H9 (cell line): Measurements from ENCODE around the gene GSK3A. TPM values are rescaled to one million over a fixed set of nuclear protein-coding genes. Genes with fewer than 3 reads are reported as not detected.

ENCODE experiments used
- DNase-seq: peaks from one replicate; pipeline ENCODE4 v3.0.0-alpha.2; 2017
- H2AFZ ChIP-seq: one replicate; pipeline ENCODE4 v1.6.1; 2013; ENCODE audit warnings: mild to moderate bottlenecking, low read length, control low read depth, moderate library complexity
- H2AK5ac ChIP-seq: 2 replicates; pipeline ENCODE4 v1.6.1; 2013; ENCODE audit warnings: low read length, control low read depth, mixed read lengths; ENCODE audit not compliant: insufficient read length
- H2BK120ac ChIP-seq: one replicate; pipeline ENCODE4 v1.6.1; 2013; ENCODE audit warnings: low read depth, mild to moderate bottlenecking, low read length, control low read depth, inconsistent platforms; ENCODE audit not compliant: poor library complexity, severe bottlenecking
- H2BK12ac ChIP-seq: 2 replicates; pipeline ENCODE4 v1.6.1; 2013; ENCODE audit warnings: low read length, control low read depth, mixed read lengths, low read depth; ENCODE audit not compliant: insufficient read length
- H2BK15ac ChIP-seq: 2 replicates; pipeline ENCODE4 v1.6.1; 2013; ENCODE audit warnings: low read depth, low read length, control low read depth
- H2BK20ac ChIP-seq: one replicate; pipeline ENCODE4 v1.6.1; 2013; ENCODE audit warnings: low read depth, mild to moderate bottlenecking, low read length, control low read depth, inconsistent platforms; ENCODE audit not compliant: poor library complexity, severe bottlenecking
- H2BK5ac ChIP-seq: 2 replicates; pipeline ENCODE4 v1.6.1; 2013; ENCODE audit warnings: low read length, control low read depth, mixed read lengths; ENCODE audit not compliant: insufficient read length
- H3K14ac ChIP-seq: 2 replicates; pipeline ENCODE4 v1.6.1; 2013; ENCODE audit warnings: low read length, control low read depth; ENCODE audit not compliant: insufficient read depth
- H3K18ac ChIP-seq: 2 replicates; pipeline ENCODE4 v1.6.1; 2013; ENCODE audit warnings: low read depth, mild to moderate bottlenecking, mixed read lengths, low read length, control low read depth; ENCODE audit not compliant: insufficient read length
- H3K23ac ChIP-seq: 2 replicates; pipeline ENCODE4 v1.6.1; 2013; ENCODE audit warnings: low read length, control low read depth, mixed read lengths, low read depth; ENCODE audit not compliant: insufficient read length
- H3K23me2 ChIP-seq: 2 replicates; pipeline ENCODE4 v1.6.1; 2013; ENCODE audit warnings: low read depth, mild to moderate bottlenecking, mixed read lengths, low read length, control low read depth; ENCODE audit not compliant: insufficient read length, poor library complexity, severe bottlenecking
- H3K27ac ChIP-seq: 2 replicates; pipeline ENCODE4 v1.5.1; 2013; ENCODE audit warnings: low read length, control low read depth, mixed read lengths, low read depth; ENCODE audit not compliant: insufficient read length
- H3K27me3 ChIP-seq: 2 replicates; pipeline ENCODE4 v1.6.1; 2013; ENCODE audit warnings: low read length, control low read depth, inconsistent platforms; ENCODE audit not compliant: insufficient read depth
- H3K4ac ChIP-seq: 2 replicates; pipeline ENCODE4 v1.6.1; 2013; ENCODE audit warnings: low read depth, mild to moderate bottlenecking, control low read depth, inconsistent platforms, low read length, moderate library complexity
- H3K4me1 ChIP-seq: 2 replicates; pipeline ENCODE4 v1.6.1; 2013; ENCODE audit warnings: low read length, control low read depth, inconsistent platforms; ENCODE audit not compliant: insufficient read depth
- H3K4me2 ChIP-seq: 2 replicates; pipeline ENCODE4 v1.6.1; 2013; ENCODE audit warnings: low read length, control low read depth, mixed read lengths; ENCODE audit not compliant: insufficient read length, insufficient read depth
- H3K56ac ChIP-seq: 2 replicates; pipeline ENCODE4 v1.6.1; 2013; ENCODE audit warnings: low read depth, mild to moderate bottlenecking, mixed read lengths, low read length, control low read depth; ENCODE audit not compliant: insufficient read length
- H3K79me1 ChIP-seq: 2 replicates; pipeline ENCODE4 v1.6.1; 2013; ENCODE audit warnings: low read depth, mild to moderate bottlenecking, moderate library complexity, low read length, control low read depth, inconsistent platforms; ENCODE audit not compliant: insufficient read depth, poor library complexity, severe bottlenecking
- H3K79me2 ChIP-seq: 2 replicates; pipeline ENCODE4 v1.6.1; 2013; ENCODE audit warnings: low read length, control low read depth, inconsistent platforms; ENCODE audit not compliant: insufficient read depth
- H3K9ac ChIP-seq: 2 replicates; pipeline ENCODE4 v1.6.1; 2013; ENCODE audit warnings: low read length, control low read depth, mixed read lengths; ENCODE audit not compliant: insufficient read length; ENCODE audit errors: extremely low read depth
- H3K9me3 ChIP-seq: one replicate; pipeline ENCODE4 v1.6.1; 2013; ENCODE audit warnings: low read depth, low read length, inconsistent platforms; ENCODE audit not compliant: control insufficient read depth
- H3T11ph ChIP-seq: one replicate; pipeline ENCODE4 v1.6.1; 2013; ENCODE audit warnings: mild to moderate bottlenecking, low read length, control low read depth, inconsistent platforms
- H4K20me1 ChIP-seq: one replicate; pipeline ENCODE4 v1.6.1; 2013; ENCODE audit not compliant: control insufficient read depth, insufficient read length, insufficient read depth
- H4K5ac ChIP-seq: 2 replicates; pipeline ENCODE4 v1.6.1; 2013; ENCODE audit warnings: low read depth, mild to moderate bottlenecking, mixed read lengths, low read length, control low read depth; ENCODE audit not compliant: insufficient read length
- H4K8ac ChIP-seq: replicated peaks from 2 replicates; pipeline ENCODE4 v1.6.1; 2013; ENCODE audit warnings: low read length, control low read depth, mixed read lengths, low read depth; ENCODE audit not compliant: insufficient read length
- H4K91ac ChIP-seq: 2 replicates; pipeline ENCODE4 v1.6.1; 2013; ENCODE audit warnings: low read depth, mild to moderate bottlenecking, moderate library complexity, mixed read lengths, low read length, control low read depth; ENCODE audit not compliant: insufficient read length
- H3K27ac Mint-ChIP-seq, 3 experiments: 2 replicates in 2 of 3; 3 replicates in 1 of 3; pipeline ENCODE4 v1.8.0; 2020 to 2021; ENCODE audit warnings: mixed read lengths in 3 of 3, mild to moderate bottlenecking in 1 of 3, moderate library complexity in 1 of 3
- H3K27me3 Mint-ChIP-seq: 2 replicates; pipeline ENCODE4 v1.8.0; 2021; ENCODE audit warnings: low read depth, mild to moderate bottlenecking, moderate library complexity, mixed read lengths
- H3K36me3 Mint-ChIP-seq, 3 experiments: 2 replicates in 2 of 3; 3 replicates in 1 of 3; pipeline ENCODE4 v1.8.0; 2020 to 2021; ENCODE audit warnings: low read depth in 3 of 3, mixed read lengths in 3 of 3; ENCODE audit not compliant: insufficient read depth in 1 of 3
- H3K4me1 Mint-ChIP-seq, 2 experiments: 2 replicates each; pipeline ENCODE4 v1.8.0; 2020; ENCODE audit warnings: mixed read lengths in 2 of 2
- H3K4me3 Mint-ChIP-seq, 2 experiments: 2 replicates in 1 of 2; 3 replicates in 1 of 2; pipeline ENCODE4 v1.8.0; 2020 to 2021; ENCODE audit warnings: mild to moderate bottlenecking in 2 of 2, mixed read lengths in 2 of 2, moderate library complexity in 1 of 2
- H3K9me3 Mint-ChIP-seq, 2 experiments: 2 replicates in 1 of 2; 3 replicates in 1 of 2; pipeline ENCODE4 v1.8.0; 2020; ENCODE audit warnings: mild to moderate bottlenecking in 2 of 2, mixed read lengths in 2 of 2, moderate library complexity in 1 of 2
- CTCF ChIP-seq: fragments of 200-600 bp; sonication (generic); conservative IDR thresholded peaks from 3 replicates; pipeline ENCODE4 v1.8.0; 2021; ENCODE audit warnings: antibody characterized with exemption, mild to moderate bottlenecking
- WGBS: extraction: QIAGEN DNeasy Blood & Tissue Kit; methylation state at CpG from one replicate; pipeline ENCODE4 v1.1.7; 2013; ENCODE audit warnings: missing lambda C conversion rate, low lambda C conversion rate, mixed read lengths; ENCODE audit not compliant: insufficient read length; ENCODE audit errors: extremely low coverage; 5-methylcytosine and 5-hydroxymethylcytosine counted together
- total RNA-seq: library from RNA; stranded (reverse); gene quantifications from 2 replicates; pipeline ENCODE4 v1.2.1, GENCODE V29; 2021

Gene GSK3A
- total RNA-seq, 1 experiment from 2014 or later, result 52.4 TPM

- no CpG with 5 or more reads among the region's 3 CpGs for WGBS
- no peaks in the 10 kb centered on the region for H3K27me3 Mint-ChIP-seq
- H3K9me3 Mint-ChIP-seq, result no peaks in the 10 kb centered on the region; a peak in 2 of 5 replicates
- Histone ChIP-seq H4K91ac (no peak overlapping the region), H3K14ac (no peak overlapping the region), H3K79me2 (no peaks in the 10 kb centered on the region), H3K56ac (no peak overlapping the region), H3K9me3 (no peaks in the 10 kb centered on the region), H3T11ph (no peak overlapping the region), H3K9ac (no peak overlapping the region), H2BK120ac (no peak overlapping the region), H2AK5ac (no peak overlapping the region), H3K4me1 (no peaks in the 10 kb centered on the region), H4K8ac (no peak overlapping the region), H2AFZ (no peak overlapping the region), H3K27me3 (no peaks in the 10 kb centered on the region), H2BK20ac (no peak overlapping the region), H3K4me2 (no peak overlapping the region), H4K20me1 (no peaks in the 10 kb centered on the region), H3K79me1 (no peaks in the 10 kb centered on the region), H3K4ac (no peak overlapping the region), H3K23ac (no peak overlapping the region), H3K27ac (no peak overlapping the region), H3K23me2 (peaks cover 4% of the 10 kb centered on the region), H2BK5ac (no peak overlapping the region), H4K5ac (no peak overlapping the region), H3K18ac (no peak overlapping the region), H2BK15ac (no peak overlapping the region), H2BK12ac (no peak overlapping the region)
- no peak for TF ChIP-seq CTCF
- peaks cover 4 to 23% (median 16%) of the 10 kb centered on the region in 3 experiments; a peak in 6 of 7 replicates for H3K36me3 Mint-ChIP-seq
- DNase-seq, result no peak
- peak overlapping the region in 1 of 3 experiments; percentile 40; a peak in 2 of 7 replicates for H3K27ac Mint-ChIP-seq
- no peak overlapping the region for H3K4me3 Mint-ChIP-seq
- peaks cover 15 to 18% of the 10 kb centered on the region in 2 experiments for H3K4me1 Mint-ChIP-seq
Measured at GRCh38 chr19:42276284-42276683, 33.9 kb upstream of the GSK3A start.
